B cell (primary cell): ENCODE data around the gene IQSEC3. TPM values are rescaled to one million over a fixed set of nuclear protein-coding genes. Genes with fewer than 3 reads are reported as not detected.

Source experiments
- ATAC-seq: fragments of 200-7000 bp; cut with Tn5 transposase; one replicate; pipeline ENCODE4 v1.10.0; 2021; ENCODE audit warnings: low read depth, mild to moderate bottlenecking, moderate number of reproducible peaks, moderate library complexity
- CTCF ChIA-PET: fragments of 350-600 bp; sonication (Branson Sonifier 250); formaldehyde crosslinking; loops from one replicate; lab custom pipeline; 2021; ENCODE audit warnings: antibody characterized with exemption, inconsistent platforms; lab: Charles Lee
- POLR2A ChIA-PET: fragments of 350-600 bp; sonication (Branson Sonifier 250); formaldehyde crosslinking; loops from one replicate; lab custom pipeline; 2021; ENCODE audit warnings: antibody characterized with exemption; lab: Charles Lee
- DNase-seq: peaks from one replicate; pipeline ENCODE4 v3.0.0; 2013
- H2AFZ ChIP-seq: 2 replicates; pipeline ENCODE4 v1.6.1; 2012; ENCODE audit warnings: mild to moderate bottlenecking, low read depth, low read length; ENCODE audit not compliant: insufficient read depth, poor library complexity, severe bottlenecking
- H3K27ac ChIP-seq, 2 donors: 1 replicate in 1 of 2; 2 replicates in 1 of 2; pipeline ENCODE4 v1.5.1; 2012 to 2013; ENCODE audit warnings: low read length in 2 of 2, mild to moderate bottlenecking in 2 of 2, moderate library complexity in 1 of 2
- H3K27me3 ChIP-seq, 4 experiments: fragments of 200-600 bp in 1 of 4; sonication (generic) in 1 of 4; replicated peaks in 1 of 4; 1 replicate in 2 of 4; 2 replicates in 2 of 4; pipeline versions ENCODE4 v1.6.1 to v1.7.0; 2013 to 2016; ENCODE audit warnings: low read length in 3 of 4, mild to moderate bottlenecking in 2 of 4, mixed read lengths in 1 of 4, moderate library complexity in 1 of 4; ENCODE audit not compliant: insufficient read depth in 4 of 4, control insufficient read depth in 3 of 4; ENCODE audit errors: control extremely low read depth in 1 of 4
- H3K36me3 ChIP-seq, 2 experiments: replicated peaks in 1 of 2; 1 replicate in 1 of 2; 2 replicates in 1 of 2; pipeline versions ENCODE4 v1.6.1 to v1.7.1; 2013; ENCODE audit warnings: low read length in 1 of 2; ENCODE audit not compliant: insufficient read depth in 2 of 2, control insufficient read depth in 1 of 2; ENCODE audit errors: control extremely low read depth in 1 of 2, extremely low read depth in 1 of 2
- H3K4me1 ChIP-seq, 2 donors: fragments of 200-600 bp in 1 of 2; sonication (generic) in 1 of 2; 1 replicate in 1 of 2; 2 replicates in 1 of 2; pipeline versions ENCODE4 v1.5.1 to v1.6.1; 2013 to 2017; ENCODE audit warnings: low read length in 2 of 2; ENCODE audit not compliant: control insufficient read depth in 2 of 2, insufficient read depth in 2 of 2
- H3K4me2 ChIP-seq: replicated peaks from 2 replicates; pipeline ENCODE3; 2012; ENCODE audit warnings: mild to moderate bottlenecking, low read depth, low read length; ENCODE audit not compliant: poor library complexity, severe bottlenecking
- H3K4me3 ChIP-seq, 5 experiments: fragments of 200-600 bp in 1 of 5; sonication (generic) in 1 of 5; 1 replicate in 3 of 5; 2 replicates in 2 of 5; pipeline versions ENCODE4 v1.5.1 to v1.7.0; 2011 to 2016; ENCODE audit warnings: low read length in 4 of 5, mild to moderate bottlenecking in 4 of 5, low read depth in 2 of 5, control low read depth in 1 of 5, moderate library complexity in 1 of 5; ENCODE audit not compliant: insufficient read depth in 1 of 5; ENCODE audit errors: control extremely low read depth in 1 of 5, extremely low read depth in 1 of 5
- H3K79me2 ChIP-seq: fragments of 200-600 bp; sonication (generic); one replicate; pipeline ENCODE4 v1.6.0; 2016; ENCODE audit warnings: low read length; ENCODE audit not compliant: control insufficient read depth, insufficient read depth
- H3K9ac ChIP-seq: fragments of 200-600 bp; sonication (generic); 2 replicates; pipeline ENCODE4 v1.6.1; 2017; ENCODE audit warnings: mild to moderate bottlenecking, low read length, moderate library complexity
- H3K9me3 ChIP-seq, 3 donors: one replicate each; pipeline versions ENCODE4 v1.6.1 to v1.7.1; 2013; ENCODE audit warnings: low read length in 2 of 3; ENCODE audit not compliant: control insufficient read depth in 2 of 3, insufficient read depth in 1 of 3; ENCODE audit errors: control extremely low read depth in 1 of 3
- H4K20me1 ChIP-seq: 2 replicates; pipeline ENCODE4 v1.6.0; 2012; ENCODE audit warnings: mild to moderate bottlenecking, low read length; ENCODE audit not compliant: insufficient read depth, control insufficient read depth, poor library complexity, severe bottlenecking
- H3K27ac Mint-ChIP-seq: one replicate; pipeline ENCODE4 v1.8.0; 2021; ENCODE audit warnings: mixed read lengths
- H3K27me3 Mint-ChIP-seq: one replicate; pipeline ENCODE4 v1.8.0; 2021; ENCODE audit warnings: mixed read lengths
- H3K4me1 Mint-ChIP-seq: one replicate; pipeline ENCODE4 v1.8.0; 2021; ENCODE audit warnings: mixed read lengths
- H3K4me3 Mint-ChIP-seq: one replicate; pipeline ENCODE4 v1.8.0; 2021; ENCODE audit warnings: mixed read lengths
- H3K9me3 Mint-ChIP-seq: one replicate; pipeline ENCODE4 v1.8.0; 2022; ENCODE audit warnings: mixed read lengths; ENCODE audit not compliant: insufficient read depth
- CTCF ChIP-seq: fragments of 200-600 bp; IDR thresholded peaks from one replicate; pipeline ENCODE4 v1.8.0; 2022; ENCODE audit warnings: antibody characterized with exemption, mild to moderate bottlenecking
- EZH2 ChIP-seq: IDR thresholded peaks from 2 replicates; pipeline ENCODE4 v1.6.1; 2012; ENCODE audit warnings: borderline replicate concordance, low read depth, mild to moderate bottlenecking, moderate library complexity, low read length; ENCODE audit not compliant: insufficient read depth, poor library complexity, severe bottlenecking
- WGBS: methylation state at CpG from one replicate; pipeline ENCODE4 v1.1.5; 2013; ENCODE audit warnings: missing lambda C conversion rate; ENCODE audit not compliant: insufficient coverage; 5-methylcytosine and 5-hydroxymethylcytosine counted together
- intact Hi-C: fragments of 100-400 bp; cut with micrococcal nuclease; formaldehyde crosslinking; loops from one replicate; pipeline ENCODE4 v1.10.0; 2022
- polyA plus RNA-seq: library from polyadenylated mRNA; depleted of rRNA; stranded (reverse); fragments of >200 nt; gene quantifications from 2 replicates; pipeline ENCODE4 v1.2.3, GENCODE V29; 2012
- total RNA-seq, 2 donors: library from RNA; stranded (reverse); fragments of 120-200 nt in 1 of 2; gene quantifications; 1 replicate in 1 of 2; 2 replicates in 1 of 2; pipeline versions ENCODE4 v1.2.3 to v1.2.4, GENCODE V29; 2013 to 2022

The IQSEC3 gene
- total and polyA plus RNA-seq, 2 donors (not counting 1 experiment from before 2014, with no cell fraction given), result 0.01 to 1.8 TPM

GRCh38 chr12:205026-205425 lies 138.5 kb downstream of the IQSEC3 start:
- Histone ChIP-seq H3K9ac (no peak overlapping the region), H2AFZ (no peak overlapping the region), H3K27ac (no peak overlapping the region), H3K9me3 (peaks cover 0 to 11% (median 0%) of the 10 kb centered on the region in 3 donors), H3K4me2 (no peak overlapping the region), H3K4me3 (no peak overlapping the region), H4K20me1 (no peaks in the 10 kb centered on the region), H3K79me2 (no peaks in the 10 kb centered on the region), H3K36me3 (no peaks in the 10 kb centered on the region), H3K4me1 (peaks cover 0 to 3% of the 10 kb centered on the region in 2 donors), H3K27me3 (peaks cover 0 to 33% (median 6%) of the 10 kb centered on the region in 4 experiments)
- TF ChIP-seq EZH2 (no peak), CTCF (no peak)
- no peaks in the 10 kb centered on the region for H3K4me1 Mint-ChIP-seq
- H3K9me3 Mint-ChIP-seq, result peaks cover 2% of the 10 kb centered on the region
- ATAC-seq, result no peak
- no peak for DNase-seq
- ChIA-PET POLR2A (no interaction called here), CTCF (no interaction called here)
- H3K27ac Mint-ChIP-seq, result no peak overlapping the region
- no peak overlapping the region for H3K4me3 Mint-ChIP-seq
- H3K27me3 Mint-ChIP-seq, result peaks cover 37% of the 10 kb centered on the region
- intact Hi-C loops, result no loop called here
- 97% methylated on average over 3 of the region's 4 CpGs for WGBS

DNA sequence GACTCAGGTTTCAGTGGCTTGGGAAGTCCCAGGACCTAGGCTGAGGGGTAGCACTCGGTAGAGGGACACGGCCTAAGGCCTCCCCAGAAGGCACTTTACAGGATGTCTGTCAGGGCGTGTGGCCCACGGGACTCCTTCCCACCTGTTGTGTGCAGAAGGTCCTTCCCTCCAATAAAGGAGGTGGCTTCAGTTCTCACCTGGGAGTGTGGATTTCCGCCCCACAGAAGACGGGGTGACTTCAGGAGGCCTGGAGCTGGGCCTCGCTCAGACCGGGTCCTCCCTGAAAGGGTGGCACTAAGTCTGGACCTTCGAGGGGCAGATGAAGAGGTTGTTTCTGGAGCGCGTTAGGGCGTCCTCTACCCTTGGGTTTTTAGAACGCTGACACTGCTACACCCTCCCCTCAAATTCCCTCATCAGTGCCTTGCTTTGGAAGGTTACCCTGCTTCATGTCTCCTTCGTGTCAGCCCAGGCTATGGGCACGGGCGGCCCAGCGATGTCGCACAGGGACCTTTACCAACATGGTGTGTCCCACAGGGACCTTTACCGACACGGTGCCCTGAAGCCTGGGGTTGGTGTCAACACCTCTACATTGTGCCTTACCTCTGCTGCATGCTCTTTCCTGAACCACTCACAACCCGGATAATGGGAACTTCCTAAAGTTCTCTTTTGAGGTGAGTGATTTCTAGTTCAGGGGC lies 140.3 kb downstream of the IQSEC3 start:
- Histone ChIP-seq H3K9ac (no peak overlapping the region), H3K27me3 (peaks cover 0 to 37% (median 8%) of the 10 kb centered on the region in 4 experiments), H4K20me1 (no peaks in the 10 kb centered on the region), H2AFZ (no peak overlapping the region), H3K36me3 (no peaks in the 10 kb centered on the region), H3K4me2 (no peak overlapping the region), H3K9me3 (peaks cover 0 to 11% (median 0%) of the 10 kb centered on the region in 3 donors), H3K27ac (no peak overlapping the region), H3K4me1 (peaks cover 0 to 3% of the 10 kb centered on the region in 2 donors), H3K4me3 (no peak overlapping the region), H3K79me2 (no peaks in the 10 kb centered on the region)
- ChIA-PET POLR2A (no interaction called here), CTCF (no interaction called here)
- Mint-ChIP-seq H3K4me3 (no peak overlapping the region), H3K4me1 (no peaks in the 10 kb centered on the region), H3K27me3 (peaks cover 48% of the 10 kb centered on the region), H3K27ac (no peak overlapping the region), H3K9me3 (peaks cover 2% of the 10 kb centered on the region)
- intact Hi-C loops, result no loop called here
- ATAC-seq, result no peak
- 91% methylated on average over 16 of the region's 21 CpGs for WGBS
- TF ChIP-seq EZH2 (no peak), CTCF (no peak)
- DNase-seq, result no peak
